KOPT-K1 (cell line): ENCODE data around the gene ADAM22.

Experiments used
- H3K27ac ChIP-seq: fragments of 200-600 bp; sonication (generic); 2 replicates; pipeline ENCODE4 v1.5.1; 2016; ENCODE audit warnings: antibody characterized with exemption, mild to moderate bottlenecking, low read depth, low read length; ENCODE audit not compliant: poor library complexity, severe bottlenecking
- H3K36me3 ChIP-seq: fragments of 200-600 bp; sonication (generic); 2 replicates; pipeline ENCODE4 v1.5.1; 2017; ENCODE audit warnings: antibody characterized with exemption, mild to moderate bottlenecking, low read length, moderate library complexity; ENCODE audit not compliant: insufficient read depth
- H3K9me3 ChIP-seq: fragments of 200-600 bp; sonication (generic); 2 replicates; pipeline ENCODE4 v1.5.1; 2017; ENCODE audit warnings: antibody characterized with exemption, low read length, mild to moderate bottlenecking; ENCODE audit not compliant: insufficient read depth, poor library complexity, severe bottlenecking

Gene ADAM22

DNA sequence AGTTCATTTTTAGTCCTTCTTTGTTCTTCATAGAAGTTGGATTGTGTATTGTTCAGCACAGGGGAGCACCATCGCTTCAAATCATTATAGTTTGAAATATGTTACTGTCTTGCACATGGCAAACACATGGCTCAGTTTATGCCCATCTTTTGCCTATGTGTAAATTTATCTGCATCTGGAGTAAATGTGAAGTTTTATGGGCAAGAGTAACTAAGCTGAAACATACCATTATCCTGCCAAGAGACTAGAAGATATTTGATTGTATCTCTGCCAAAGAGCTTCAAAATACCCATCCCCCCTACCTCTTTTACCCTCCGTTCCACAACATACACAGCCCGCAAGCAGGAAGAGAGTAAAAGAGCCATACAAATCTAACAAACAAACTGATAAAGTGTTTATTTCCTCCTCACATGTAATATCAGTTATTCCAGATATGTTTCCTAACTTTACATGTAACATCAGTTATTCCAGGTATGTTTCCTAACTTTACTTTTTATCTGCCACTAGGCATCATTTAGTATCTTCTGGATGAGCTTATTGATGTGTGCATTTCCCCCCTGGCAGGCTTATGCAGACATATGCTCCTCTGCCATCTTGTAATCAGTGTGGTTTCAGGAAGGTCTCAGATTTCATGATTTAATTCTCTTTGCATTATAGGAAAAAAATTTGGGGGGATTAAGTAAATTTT, 158.1 kb downstream of the ADAM22 start:
- no peak overlapping the region for H3K27ac ChIP-seq
- H3K36me3 ChIP-seq, result no peaks in the 10 kb centered on the region
- H3K9me3 ChIP-seq, result no peaks in the 10 kb centered on the region

DNA sequence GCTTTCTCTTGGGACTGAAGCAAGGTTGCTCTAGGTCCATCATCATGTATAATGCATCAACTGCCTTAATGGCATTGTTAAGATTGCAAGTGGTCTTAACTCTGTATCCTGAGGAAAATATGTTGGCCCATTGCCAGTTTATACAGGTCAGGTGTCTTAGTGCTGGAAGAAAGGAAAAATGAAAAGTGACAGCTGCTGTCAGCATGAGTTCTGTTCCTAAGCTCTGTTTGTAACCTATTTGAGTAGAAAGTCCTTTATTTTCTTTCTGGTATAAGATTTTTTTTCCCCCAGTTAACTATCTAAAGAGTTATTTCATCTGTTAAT, 158.6 kb downstream of the ADAM22 start:
- Histone ChIP-seq H3K9me3 (no peaks in the 10 kb centered on the region), H3K27ac (no peak overlapping the region), H3K36me3 (no peaks in the 10 kb centered on the region)

DNA sequence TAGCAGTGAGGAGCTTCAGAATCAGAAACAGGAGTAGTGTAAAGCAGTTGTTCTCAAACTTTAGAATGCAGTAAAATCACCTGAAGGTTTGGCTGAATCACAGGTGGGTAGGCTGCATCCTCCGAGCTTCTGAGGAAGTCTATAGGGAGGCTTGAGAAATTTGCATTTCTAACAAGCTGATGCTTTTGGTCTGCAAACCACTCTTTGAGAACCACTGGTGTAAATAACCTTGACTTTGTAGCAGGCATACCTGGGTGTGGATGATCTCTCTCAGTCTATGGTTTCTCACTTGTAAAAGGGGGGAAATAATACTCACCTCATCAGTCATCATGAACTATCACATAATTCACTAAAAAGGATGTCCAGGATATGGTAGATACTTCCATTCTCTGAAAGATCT, 167.7 kb downstream of the ADAM22 start:
- H3K27ac ChIP-seq, result no peak overlapping the region
- no peaks in the 10 kb centered on the region for H3K9me3 ChIP-seq
- no peaks in the 10 kb centered on the region for H3K36me3 ChIP-seq

DNA sequence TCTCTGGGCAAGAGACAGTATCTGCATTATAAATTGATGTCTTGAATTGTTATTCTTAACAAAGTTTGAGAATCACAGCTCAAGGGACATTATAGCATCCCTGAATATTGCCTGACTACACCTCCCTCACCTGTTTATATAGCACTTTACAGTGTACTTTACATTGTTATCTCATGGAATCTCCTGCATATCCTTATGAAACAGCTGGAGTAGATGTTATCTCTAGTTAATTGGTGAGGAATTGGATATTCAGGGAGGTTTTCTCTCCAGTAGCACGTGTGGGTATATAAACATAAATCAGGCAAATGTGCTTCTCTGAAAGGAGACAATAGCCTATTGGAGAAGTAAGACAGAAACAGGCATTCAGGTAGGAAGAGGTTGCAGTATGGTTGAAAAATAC, 168.6 kb downstream of the ADAM22 start:
- no peaks in the 10 kb centered on the region for H3K36me3 ChIP-seq
- H3K9me3 ChIP-seq, result no peaks in the 10 kb centered on the region

DNA sequence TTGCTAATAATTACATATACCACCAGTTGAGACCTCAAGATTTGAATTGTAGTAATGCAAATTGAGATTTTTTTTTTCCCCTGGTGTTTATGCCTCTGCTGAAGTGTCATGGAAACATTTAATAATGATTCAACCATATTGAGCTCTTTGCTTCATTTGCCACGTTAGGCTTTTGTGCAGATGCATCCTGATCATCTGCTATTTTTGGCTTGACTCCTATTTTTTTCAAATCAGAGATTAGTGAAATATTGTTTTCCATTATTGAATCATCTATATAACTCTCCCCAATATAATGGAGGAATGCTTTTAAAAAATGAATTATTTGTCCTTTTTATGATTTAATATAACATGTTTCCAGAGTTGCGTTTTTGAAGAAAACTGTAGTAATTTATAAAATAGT, 170.7 kb downstream of the ADAM22 start:
- Histone ChIP-seq H3K27ac (no peak overlapping the region), H3K36me3 (no peaks in the 10 kb centered on the region), H3K9me3 (no peaks in the 10 kb centered on the region)

More for the DNA sequence above, 168.6 kb downstream of the ADAM22 start:
- no peak overlapping the region for H3K27ac ChIP-seq

DNA sequence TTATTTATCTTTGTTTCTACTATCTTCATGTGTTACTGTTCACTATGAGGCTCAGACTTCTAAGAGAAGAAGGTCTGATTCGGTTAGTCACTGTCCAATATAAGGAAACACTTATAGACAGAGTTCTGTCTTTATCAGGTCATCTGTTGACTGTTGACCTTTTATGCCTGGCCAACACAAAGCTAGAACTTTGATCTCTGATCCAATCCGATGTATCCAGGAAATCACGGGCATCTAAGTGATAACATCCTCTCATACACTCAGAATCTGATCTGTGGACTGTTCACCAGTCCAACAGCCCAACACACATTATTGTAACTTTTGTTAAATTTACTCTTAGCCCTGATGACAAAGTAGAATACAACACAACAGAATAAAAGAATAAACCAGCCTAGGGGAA, 171.2 kb downstream of the ADAM22 start:
- Histone ChIP-seq H3K36me3 (no peaks in the 10 kb centered on the region), H3K9me3 (no peaks in the 10 kb centered on the region), H3K27ac (no peak overlapping the region)

DNA sequence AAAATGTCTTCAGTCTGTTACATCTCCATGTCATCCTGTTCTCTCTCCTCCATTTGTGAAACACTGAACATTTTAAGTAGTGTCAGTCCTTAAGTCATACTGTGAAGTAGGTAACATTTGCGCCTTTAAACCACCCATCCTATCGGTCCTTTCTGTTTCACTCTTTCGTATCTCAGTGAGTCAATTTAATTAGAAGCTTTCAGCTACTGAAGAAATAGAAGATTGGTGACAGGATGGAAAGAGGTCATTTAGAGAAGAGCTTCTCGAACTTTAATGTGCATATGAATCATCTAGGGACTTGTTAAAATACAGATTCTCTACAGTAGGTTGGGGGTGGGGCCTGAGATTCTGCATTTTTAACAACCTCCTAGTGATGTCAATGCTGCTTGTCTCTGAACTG, 172.4 kb downstream of the ADAM22 start:
- Histone ChIP-seq H3K36me3 (no peaks in the 10 kb centered on the region), H3K9me3 (no peaks in the 10 kb centered on the region), H3K27ac (no peak overlapping the region)

DNA sequence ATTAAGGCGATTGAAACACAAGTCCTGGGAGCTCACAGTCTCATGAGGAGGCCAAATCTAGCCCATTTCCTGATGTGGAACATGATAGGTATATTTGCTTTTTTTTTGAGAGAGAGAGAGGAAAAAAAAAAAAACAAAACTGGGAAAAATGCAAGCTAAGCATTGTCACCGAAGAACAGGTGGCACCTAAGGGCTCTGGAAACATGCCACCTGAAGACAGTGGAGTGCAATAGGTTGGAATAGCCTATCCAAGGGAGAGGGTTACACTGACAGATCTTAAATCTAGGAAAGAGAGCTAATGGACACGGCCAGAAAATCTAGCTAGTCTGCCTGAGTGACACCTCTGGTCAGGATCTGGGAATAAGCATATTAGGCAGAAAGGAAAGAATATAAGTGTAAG, 175.6 kb downstream of the ADAM22 start:
- Histone ChIP-seq H3K36me3 (no peaks in the 10 kb centered on the region), H3K27ac (no peak overlapping the region), H3K9me3 (no peaks in the 10 kb centered on the region)

DNA sequence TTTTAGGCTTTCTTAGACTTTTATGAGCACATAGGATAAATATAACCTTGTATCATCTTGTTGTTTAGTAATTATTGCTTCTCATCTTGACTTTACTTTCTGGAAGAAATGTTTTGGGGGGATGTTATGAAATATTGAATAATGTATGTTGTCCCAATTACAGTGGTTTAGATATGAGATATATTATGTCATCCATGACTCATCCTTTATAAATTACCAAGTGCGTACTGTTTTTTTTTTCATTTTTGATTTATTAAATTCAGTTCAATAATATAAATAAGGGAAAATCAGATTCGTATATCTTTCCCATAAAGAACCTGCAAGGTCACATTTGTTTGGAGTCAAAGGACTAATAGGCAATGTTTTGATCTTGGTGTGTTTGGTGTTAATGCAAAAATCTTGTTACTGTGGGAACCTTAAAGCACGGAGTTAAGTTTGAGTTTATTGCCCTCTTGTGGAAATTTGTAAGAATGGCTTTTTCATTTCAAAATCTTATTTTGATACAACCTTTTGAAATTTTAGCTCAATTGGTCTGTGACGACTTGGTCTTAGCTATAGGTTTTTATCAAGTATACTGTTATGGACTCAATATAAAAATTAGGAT, 177.2 kb downstream of the ADAM22 start:
- H3K9me3 ChIP-seq, result no peaks in the 10 kb centered on the region
- no peaks in the 10 kb centered on the region for H3K36me3 ChIP-seq
- H3K27ac ChIP-seq, result no peak overlapping the region

DNA sequence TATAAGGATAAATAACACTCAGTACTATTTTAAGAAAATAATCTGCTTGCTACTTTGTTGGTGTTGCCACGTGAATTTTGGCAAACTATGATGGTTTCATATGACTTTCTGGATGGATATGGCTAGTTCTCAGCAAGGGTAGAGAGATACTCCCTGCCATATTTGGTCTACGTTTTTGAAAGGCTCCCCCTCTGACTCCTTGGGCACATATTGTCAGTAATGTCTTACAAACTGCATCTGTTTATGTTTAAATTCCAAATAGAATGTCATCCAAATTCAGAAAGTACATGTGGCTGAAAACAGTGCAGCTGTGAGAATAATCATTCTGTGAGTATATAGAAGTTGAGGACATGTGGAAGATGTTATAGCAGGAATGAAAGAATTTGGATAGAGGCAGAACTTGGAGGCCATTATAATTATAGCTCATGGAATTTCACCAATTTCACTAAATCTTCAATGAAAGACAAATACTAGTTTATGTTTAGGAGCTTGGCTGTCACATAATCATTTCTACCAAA, 178.0 kb downstream of the ADAM22 start:
- H3K27ac ChIP-seq, result no peak overlapping the region
- H3K9me3 ChIP-seq, result no peaks in the 10 kb centered on the region
- H3K36me3 ChIP-seq, result no peaks in the 10 kb centered on the region

DNA sequence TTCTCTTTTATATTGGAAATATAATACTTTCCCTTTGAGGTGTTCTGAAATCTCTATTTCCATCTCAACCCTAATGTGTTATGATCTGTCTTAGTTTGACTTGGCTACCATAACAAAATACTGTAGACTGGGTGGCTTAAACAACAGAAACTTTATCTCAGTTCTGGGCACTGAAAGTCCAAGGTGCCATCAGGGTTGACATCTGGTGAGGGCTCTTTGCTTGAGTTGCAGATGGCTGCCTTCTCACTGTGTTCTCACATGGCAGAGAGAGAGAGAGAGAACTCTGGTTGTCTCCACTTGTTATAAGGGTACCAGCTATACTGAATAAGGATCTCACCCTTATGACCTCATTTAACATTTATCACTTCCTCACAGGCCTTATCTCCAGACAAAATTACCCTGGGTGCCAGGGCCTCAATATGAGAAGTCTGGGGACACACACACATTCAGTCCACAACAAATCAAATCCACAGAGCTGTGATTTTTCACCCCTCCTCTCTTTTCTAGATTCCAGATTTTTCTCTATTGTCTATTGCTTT, 181.3 kb downstream of the ADAM22 start:
- no peaks in the 10 kb centered on the region for H3K36me3 ChIP-seq
- H3K9me3 ChIP-seq, result no peaks in the 10 kb centered on the region
- no peak overlapping the region for H3K27ac ChIP-seq

DNA sequence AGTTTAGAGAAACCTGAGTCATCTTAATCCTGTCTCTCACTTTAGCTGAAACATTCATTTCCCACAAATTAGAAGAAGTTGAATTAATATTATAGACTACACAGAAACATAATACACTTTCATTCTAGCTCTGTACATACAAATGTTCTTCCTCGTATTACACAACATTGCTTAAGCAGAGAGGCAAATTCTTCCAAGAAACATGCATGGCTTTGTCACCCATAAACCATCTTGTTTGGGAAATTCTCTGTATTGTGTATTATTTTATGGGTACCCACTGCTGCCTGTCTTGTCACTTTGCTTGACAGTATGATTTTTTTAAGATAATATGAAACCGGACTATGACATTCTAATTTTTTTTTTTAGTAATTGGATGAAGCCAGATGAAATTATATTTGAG, 181.8 kb downstream of the ADAM22 start:
- H3K27ac ChIP-seq, result no peak overlapping the region
- H3K9me3 ChIP-seq, result no peaks in the 10 kb centered on the region
- H3K36me3 ChIP-seq, result no peaks in the 10 kb centered on the region

DNA sequence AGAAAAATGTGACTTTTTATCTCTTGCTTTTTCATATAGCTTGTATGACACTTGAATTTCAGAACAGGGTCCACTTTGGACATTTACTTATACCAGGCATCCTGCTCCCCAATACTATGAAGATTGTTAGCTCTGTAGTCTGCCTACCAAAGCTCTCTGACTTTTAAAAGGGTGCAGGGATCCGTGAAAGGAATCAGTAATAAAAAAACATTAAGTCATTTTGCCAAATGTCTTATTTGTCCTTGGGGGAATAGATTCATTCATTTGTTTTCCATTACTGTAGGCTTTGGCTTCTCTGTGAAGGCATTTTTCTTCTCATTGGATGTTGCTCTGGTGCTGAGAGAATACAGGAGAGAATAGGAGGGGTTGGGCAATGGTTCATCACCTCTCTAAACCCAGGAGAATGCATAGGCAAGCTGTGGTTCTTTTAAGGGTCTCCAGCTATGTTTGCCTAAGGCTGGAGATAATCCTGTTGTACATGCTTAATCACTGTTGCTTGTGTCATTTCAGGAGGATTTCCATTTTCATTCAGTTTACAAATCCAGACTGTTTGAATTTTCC, 182.3 kb downstream of the ADAM22 start:
- Histone ChIP-seq H3K27ac (no peak overlapping the region), H3K9me3 (no peaks in the 10 kb centered on the region), H3K36me3 (no peaks in the 10 kb centered on the region)

DNA sequence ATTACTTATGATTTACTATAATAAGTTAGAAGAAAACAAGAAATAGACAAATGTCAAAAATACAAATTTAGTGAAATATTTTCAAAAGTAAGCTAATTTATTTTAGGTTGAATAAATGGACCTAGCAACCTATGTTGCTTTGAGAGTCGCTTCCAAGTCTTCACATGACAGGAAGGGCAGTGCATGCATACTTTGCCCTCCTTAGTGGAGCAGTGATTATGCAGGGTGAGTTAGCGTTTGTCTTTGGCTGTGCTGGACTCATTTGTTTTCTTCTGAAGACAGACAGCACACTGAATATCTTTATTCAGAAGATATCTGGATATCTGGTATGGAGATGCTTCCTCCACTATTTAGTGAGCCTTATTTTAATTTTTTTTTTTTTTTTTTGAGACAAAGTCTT, 183.3 kb downstream of the ADAM22 start:
- Histone ChIP-seq H3K27ac (no peak overlapping the region), H3K36me3 (no peaks in the 10 kb centered on the region), H3K9me3 (no peaks in the 10 kb centered on the region)

DNA sequence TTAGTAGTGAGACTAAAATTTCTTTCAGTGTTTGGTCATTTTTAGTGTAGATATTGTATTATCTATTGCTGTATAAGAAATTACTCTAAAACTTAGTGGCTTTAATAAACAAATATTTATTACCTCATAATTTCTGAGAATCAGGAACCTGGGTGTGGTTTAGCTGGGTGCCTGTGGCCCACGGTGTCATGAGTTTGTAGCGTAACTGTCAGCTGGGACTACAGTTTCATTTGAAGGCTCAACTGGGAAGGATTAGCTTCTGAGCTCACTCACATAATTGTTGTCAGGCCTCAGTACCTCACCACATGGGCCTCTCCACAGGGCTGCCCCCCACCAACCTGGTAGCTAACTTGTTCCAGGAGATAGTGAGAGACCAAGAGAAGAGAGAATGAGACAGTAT, 187.3 kb downstream of the ADAM22 start:
- no peaks in the 10 kb centered on the region for H3K36me3 ChIP-seq

More for the DNA sequence above, 187.3 kb downstream of the ADAM22 start:
- H3K27ac ChIP-seq, result no peak overlapping the region
- H3K9me3 ChIP-seq, result no peaks in the 10 kb centered on the region
